Progenitor cell of endocrine pancreas (in vitro differentiated cells): ENCODE data around the gene BCL2A1. TPM values are rescaled to one million over a fixed set of nuclear protein-coding genes. Genes with fewer than 3 reads are reported as not detected.
"Not testable (repeated sequence)": the region's sequence is repeated elsewhere in the genome, so short reads cannot be mapped to it uniquely, and the experiment has no call there.

ENCODE experiments used
- DNase-seq: peaks from one replicate; pipeline ENCODE4 v3.0.0; 2021; ENCODE audit warnings: low spot score; ENCODE audit not compliant: unreplicated experiment
- H3K27ac Mint-ChIP-seq: 2 replicates; pipeline ENCODE4 v1.8.0; 2021; ENCODE audit warnings: mild to moderate bottlenecking, moderate library complexity, mixed read lengths
- H3K27me3 Mint-ChIP-seq: 2 replicates; pipeline ENCODE4 v1.8.0; 2021; ENCODE audit warnings: mixed read lengths
- H3K36me3 Mint-ChIP-seq: 2 replicates; pipeline ENCODE4 v1.8.0; 2022; ENCODE audit warnings: mixed read lengths; ENCODE audit not compliant: insufficient read depth
- H3K4me1 Mint-ChIP-seq: 2 replicates; pipeline ENCODE4 v1.8.0; 2021; ENCODE audit warnings: low read depth, mixed read lengths
- H3K4me3 Mint-ChIP-seq: 2 replicates; pipeline ENCODE4 v1.8.0; 2021; ENCODE audit warnings: low read depth, mild to moderate bottlenecking, moderate library complexity, mixed read lengths
- H3K9me3 Mint-ChIP-seq: 2 replicates; pipeline ENCODE4 v1.8.0; 2021; ENCODE audit warnings: low read depth, mixed read lengths
- CTCF ChIP-seq: fragments of 200-600 bp; sonication (generic); IDR thresholded peaks from one replicate; pipeline ENCODE4 v1.5.0; 2021; ENCODE audit warnings: antibody characterized with exemption, mild to moderate bottlenecking; ENCODE audit not compliant: unreplicated experiment
- total RNA-seq: library from RNA; stranded (reverse); gene quantifications from 2 replicates; pipeline ENCODE4 v1.2.1, GENCODE V29; 2021

Gene BCL2A1
- total RNA-seq, 1 donor from 2014 or later: not detected

- H3K36me3 Mint-ChIP-seq: no peaks in the 10 kb centered on the region
- H3K9me3 Mint-ChIP-seq: peaks cover 10% of the 10 kb centered on the region
- no peak for DNase-seq
- no peak overlapping the region for H3K27ac Mint-ChIP-seq
- no peaks in the 10 kb centered on the region for H3K27me3 Mint-ChIP-seq
- no peak overlapping the region for H3K4me3 Mint-ChIP-seq
- no peak for TF ChIP-seq CTCF
- H3K4me1 Mint-ChIP-seq: peaks cover 2% of the 10 kb centered on the region
These were observed 41.2 kb upstream of the BCL2A1 start for GRCh38 chr15:80012060-80012726.

GRCh38 chr15:80011596-80011995 is 40.6 kb upstream of the BCL2A1 start:
- no peak overlapping the region for H3K4me3 Mint-ChIP-seq
- H3K27ac Mint-ChIP-seq: no peak overlapping the region
- peaks cover 2% of the 10 kb centered on the region for H3K4me1 Mint-ChIP-seq
- H3K36me3 Mint-ChIP-seq: no peaks in the 10 kb centered on the region
- peaks cover 10% of the 10 kb centered on the region for H3K9me3 Mint-ChIP-seq
- no peak for DNase-seq
- no peaks in the 10 kb centered on the region for H3K27me3 Mint-ChIP-seq
- TF ChIP-seq CTCF: no peak

GRCh38 chr15:80011041-80011523 is 40.1 kb upstream of the BCL2A1 start:
- not testable (repeated sequence) for H3K27me3 Mint-ChIP-seq, DNase-seq, H3K9me3 Mint-ChIP-seq, H3K4me1 Mint-ChIP-seq, H3K36me3 Mint-ChIP-seq, H3K4me3 Mint-ChIP-seq, H3K27ac Mint-ChIP-seq

- Mint-ChIP-seq H3K9me3 (peaks cover 10% of the 10 kb centered on the region), H3K27me3 (no peaks in the 10 kb centered on the region), H3K27ac (no peak overlapping the region), H3K4me3 (no peak overlapping the region), H3K36me3 (no peaks in the 10 kb centered on the region), H3K4me1 (peaks cover 2% of the 10 kb centered on the region)
- TF ChIP-seq CTCF: no peak
- DNase-seq: no peak
These were observed 39.2 kb upstream of the BCL2A1 start for GRCh38 chr15:80010131-80010673.

- no peaks in the 10 kb centered on the region for H3K27me3 Mint-ChIP-seq
- H3K36me3 Mint-ChIP-seq: no peaks in the 10 kb centered on the region
- TF ChIP-seq CTCF: no peak
- H3K27ac Mint-ChIP-seq: no peak overlapping the region
- H3K4me3 Mint-ChIP-seq: no peak overlapping the region
- no peak for DNase-seq
- H3K4me1 Mint-ChIP-seq: peaks cover 2% of the 10 kb centered on the region
- peaks cover 6% of the 10 kb centered on the region for H3K9me3 Mint-ChIP-seq
These were observed 36.5 kb upstream of the BCL2A1 start for GRCh38 chr15:80007532-80007931.

- Mint-ChIP-seq H3K27me3 (no peaks in the 10 kb centered on the region), H3K4me3 (no peak overlapping the region), H3K36me3 (no peaks in the 10 kb centered on the region), H3K4me1 (peaks cover 2% of the 10 kb centered on the region), H3K27ac (no peak overlapping the region), H3K9me3 (peaks cover 6% of the 10 kb centered on the region)
- no peak for TF ChIP-seq CTCF
- DNase-seq: no peak
These were observed 36.0 kb upstream of the BCL2A1 start for GRCh38 chr15:80006946-80007345.
